HG03097 (cell line): Measurements from ENCODE around the gene LDLRAD2.
"Not testable (repeated sequence)": the region's sequence is repeated elsewhere in the genome, so short reads cannot be mapped to it uniquely, and the experiment has no call there.

Experiments
- ATAC-seq: cut with Tn5 transposase; IDR thresholded peaks from one replicate; pipeline ENCODE4 v1.9.1; 2021; ENCODE audit not compliant: unreplicated experiment, low FRiP score

Gene LDLRAD2

GRCh38 chr1:21783679-21784603 lies 28.1 kb upstream of the LDLRAD2 start:
- ATAC-seq = no peak

GRCh38 chr1:21785764-21786163 lies 26.3 kb upstream of the LDLRAD2 start:
- ATAC-seq = not testable (repeated sequence)

- no peak for ATAC-seq
These were observed 25.4 kb upstream of the LDLRAD2 start for GRCh38 chr1:21786640-21787039.

DNA sequence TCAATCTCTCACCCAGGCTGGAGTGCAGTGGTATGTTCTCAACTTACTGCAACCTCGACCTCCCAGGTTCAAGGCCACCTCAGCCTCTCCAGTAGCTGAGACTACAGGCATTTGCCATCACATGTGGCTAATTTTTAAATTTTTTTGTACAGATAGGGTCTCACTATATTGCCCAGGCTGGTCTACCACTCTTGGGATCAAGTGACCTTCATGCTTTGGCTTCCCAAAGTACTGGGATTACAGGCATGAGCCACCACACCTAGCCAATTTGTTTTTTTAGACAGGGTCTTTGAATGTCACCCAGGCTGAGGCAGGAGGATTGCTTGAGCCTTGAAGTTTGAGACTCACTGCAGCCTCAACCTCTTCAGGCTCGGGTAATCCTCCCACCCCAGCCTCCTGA lies 19.0 kb upstream of the LDLRAD2 start:
- no peak for ATAC-seq

- ATAC-seq = no peak
These were observed 17.4 kb upstream of the LDLRAD2 start for GRCh38 chr1:21794656-21795055.

DNA sequence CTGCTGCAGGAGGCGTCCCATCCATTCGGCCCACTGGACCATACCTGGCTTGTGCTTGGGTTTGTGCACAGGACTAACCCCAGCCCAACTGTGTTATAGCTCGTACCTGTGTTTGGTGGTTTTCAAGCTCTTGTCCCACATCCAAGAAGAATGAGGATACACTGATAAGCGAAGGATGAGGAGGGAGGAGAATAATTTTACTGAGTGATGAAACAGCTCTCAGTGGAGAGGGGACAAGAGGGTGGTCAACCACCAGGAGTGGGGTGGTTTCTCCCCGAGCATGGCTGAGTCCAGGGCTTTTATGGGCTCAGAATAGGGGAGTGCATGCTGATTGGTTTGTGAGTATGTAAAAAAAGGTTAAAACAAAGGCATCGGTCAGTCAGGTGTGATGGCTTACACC lies 17.0 kb upstream of the LDLRAD2 start:
- no peak for ATAC-seq

- no peak for ATAC-seq
These were observed 12.3 kb upstream of the LDLRAD2 start for GRCh38 chr1:21799730-21800129.

DNA sequence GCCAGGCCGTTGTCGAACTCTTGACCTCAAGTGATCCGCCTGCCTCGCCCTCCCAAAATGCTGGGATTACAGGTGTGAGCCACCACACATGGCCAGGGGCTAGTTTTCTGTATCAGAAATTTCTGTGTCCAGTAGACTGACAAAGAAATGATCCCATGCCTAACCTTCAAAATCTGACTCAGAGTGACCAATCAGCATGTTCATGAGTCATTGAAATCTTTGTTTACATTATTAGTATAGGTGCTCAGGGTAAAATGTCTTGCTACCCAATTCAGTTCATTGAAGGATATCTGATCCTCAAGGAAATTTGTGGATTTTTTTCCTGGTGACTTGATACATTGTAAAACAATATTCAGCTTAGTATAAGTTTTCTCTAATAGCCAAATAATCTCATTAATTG lies 11.0 kb upstream of the LDLRAD2 start:
- ATAC-seq = no peak

DNA sequence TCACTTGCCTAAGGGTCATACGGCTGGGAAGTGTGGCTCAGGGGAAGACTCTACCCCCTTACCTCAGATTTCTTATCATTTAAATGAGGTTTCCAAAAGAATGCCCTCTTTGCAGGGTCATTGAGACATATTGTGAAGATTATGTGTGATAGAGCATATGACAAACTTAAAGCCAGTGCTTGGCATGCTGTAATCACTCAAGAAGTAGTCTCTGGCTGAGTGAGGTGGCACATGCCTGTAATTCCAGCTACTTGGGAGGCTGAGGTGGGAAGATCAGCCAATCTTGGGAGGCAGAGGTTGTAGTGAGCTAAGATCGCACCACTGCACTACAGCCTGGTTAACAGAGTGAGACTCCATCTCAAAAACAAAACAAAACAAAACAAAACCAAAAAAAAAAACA lies 7.5 kb upstream of the LDLRAD2 start:
- no peak for ATAC-seq

DNA sequence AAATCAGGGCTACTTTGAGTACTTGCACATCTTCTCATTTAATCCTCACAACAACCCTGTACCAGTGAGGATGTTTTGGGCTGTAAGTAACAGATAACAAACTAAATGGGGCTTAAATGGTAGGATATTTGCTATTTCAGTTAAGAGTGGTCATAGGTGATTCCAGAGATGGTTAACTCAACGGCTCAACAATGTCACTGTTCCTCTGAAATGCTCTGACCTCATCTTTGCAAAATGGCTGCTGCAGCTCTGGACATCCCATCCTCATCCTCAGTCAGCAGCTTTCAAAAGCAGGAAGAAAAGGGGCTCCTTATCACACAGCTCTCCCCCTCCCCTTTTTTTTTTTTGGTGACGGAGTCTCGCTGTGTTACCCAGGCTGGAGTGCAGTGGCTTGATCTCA lies 1.5 kb downstream of the LDLRAD2 start:
- no peak for ATAC-seq

GRCh38 chr1:21814241-21814918 lies 2.3 kb downstream of the LDLRAD2 start:
- ATAC-seq = peak; percentile 47

- no peak for ATAC-seq
These were observed 3.0 kb downstream of the LDLRAD2 start for GRCh38 chr1:21814981-21815582.

- ATAC-seq = no peak
These were observed 3.8 kb downstream of the LDLRAD2 start for GRCh38 chr1:21815724-21816321.

GRCh38 chr1:21816602-21817302 lies 4.7 kb downstream of the LDLRAD2 start:
- ATAC-seq = no peak

- ATAC-seq = no peak
These were observed 6.6 kb downstream of the LDLRAD2 start for GRCh38 chr1:21818656-21819055.

- no peak for ATAC-seq
These were observed 8.7 kb downstream of the LDLRAD2 start for GRCh38 chr1:21820597-21821232.

DNA sequence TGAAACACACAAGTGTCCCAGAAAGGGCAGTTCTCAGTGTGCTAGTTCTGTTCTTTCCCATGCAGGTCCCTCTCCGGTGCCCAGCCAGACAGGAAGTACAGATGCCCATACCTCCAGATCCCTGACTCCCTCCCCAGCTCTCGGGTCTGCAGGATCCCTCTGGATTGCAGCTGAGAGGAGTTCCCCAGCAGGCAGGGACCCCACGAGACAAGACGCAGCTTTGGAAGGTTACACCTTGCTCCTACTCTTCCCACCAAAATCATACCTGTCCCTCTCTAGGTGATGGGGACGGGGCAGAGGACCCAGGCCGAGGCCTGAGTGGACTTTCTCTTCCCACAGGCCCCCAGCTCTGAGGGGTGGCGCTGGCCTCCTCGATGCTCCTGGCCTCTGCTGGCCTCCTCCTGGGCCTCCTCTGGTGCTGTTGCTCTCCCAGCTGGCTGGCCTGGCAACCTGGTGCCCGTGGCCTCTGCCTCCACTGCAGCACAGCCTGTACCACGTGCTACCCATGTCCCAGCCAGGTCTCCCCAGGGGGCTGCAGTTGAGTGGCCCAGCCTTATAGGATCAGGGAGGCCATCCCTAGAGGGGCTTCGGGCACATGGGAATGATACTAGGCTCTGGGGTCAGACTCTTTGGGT lies 9.4 kb downstream of the LDLRAD2 start:
- ATAC-seq = no peak

DNA sequence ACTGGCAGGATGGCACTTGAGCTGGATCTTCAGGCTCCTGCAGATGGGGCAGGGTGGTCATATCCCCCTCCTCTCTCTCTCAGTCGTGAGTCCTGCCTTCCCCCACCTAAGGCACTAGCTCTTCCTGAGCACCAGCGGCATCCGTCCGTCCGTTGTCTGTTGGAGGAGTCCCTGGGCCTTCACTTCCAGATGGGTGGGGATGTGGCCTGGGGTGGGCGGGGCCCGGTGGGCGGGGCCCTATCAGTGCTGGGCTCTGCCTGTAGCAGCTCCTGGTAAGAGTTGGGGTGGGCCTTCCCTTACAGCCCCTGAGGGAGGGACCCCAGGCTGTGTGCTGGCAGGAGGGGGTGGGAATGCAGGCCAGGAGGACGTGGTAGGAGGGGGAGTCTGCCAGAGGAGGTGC lies 10.3 kb downstream of the LDLRAD2 start:
- no peak for ATAC-seq

DNA sequence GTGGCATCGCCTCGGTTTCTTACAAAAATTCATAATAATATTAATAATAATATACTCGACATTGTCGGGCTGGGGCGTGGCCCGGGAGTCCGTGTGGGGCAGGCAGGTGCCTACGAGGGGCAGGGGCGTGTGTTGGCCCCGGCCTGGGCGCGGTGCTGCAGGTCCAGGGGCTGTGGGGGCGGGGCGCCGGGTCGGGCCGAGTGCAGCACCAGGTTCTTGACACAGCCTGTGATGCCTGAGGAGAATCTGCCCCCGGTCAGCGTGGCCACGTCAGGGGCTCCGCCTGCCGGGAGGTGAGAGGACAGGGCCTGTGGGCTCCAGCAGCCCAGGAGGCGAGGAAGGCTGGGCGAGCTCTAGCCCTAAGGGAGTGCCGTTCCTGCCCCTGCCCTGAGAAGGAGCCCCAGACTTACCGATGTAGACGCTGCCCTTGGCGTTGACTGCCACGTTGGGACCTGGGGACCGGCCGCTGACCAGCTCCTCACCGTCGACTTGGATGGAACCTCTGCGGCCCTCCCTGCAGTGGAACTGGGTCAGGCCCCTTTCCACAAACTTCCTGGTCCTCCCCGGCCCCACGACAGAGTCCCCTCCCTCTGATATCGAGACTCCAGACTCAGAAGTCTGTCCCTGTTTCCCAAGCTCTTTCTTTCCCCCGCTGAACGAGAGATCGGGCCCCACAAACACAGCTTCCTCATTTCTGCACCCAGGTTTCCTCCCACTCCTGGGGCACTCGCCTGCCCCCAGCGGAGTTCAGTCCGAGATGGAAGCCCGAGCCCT lies 11.3 kb downstream of the LDLRAD2 start:
- ATAC-seq = no peak
